NCI-H345 treated with DMSO at 0.1 percent for 48 hours (cell line): ENCODE data around the gene A1BG.
A peak's percentile ranks its signal among the peaks of the same experiment; 100 is the strongest.

Source experiments
- DNase-seq: peaks from one replicate; lab custom pipeline; 2025; ENCODE audit not compliant: unreplicated experiment; lab: John Stamatoyannopoulos, UW

A1BG gene

GRCh38 chr19:58352760-58353671, at the start of gene A1BG:
Gene A1BG, minus strand, starts transcription at chr19:58353492. Its CDS starts 55 bp downstream, at chr19:58353437.
- no peak for DNase-seq

GRCh38 chr19:58401840-58402421, 48.6 kb upstream of the A1BG start:
- DNase-seq, result no peak

- DNase-seq, result peak; percentile 94
These were observed 47.9 kb upstream of the A1BG start for GRCh38 chr19:58400916-58401839.

- peak; percentile 18 for DNase-seq
These were observed 47.1 kb upstream of the A1BG start for GRCh38 chr19:58400316-58400915.

DNA sequence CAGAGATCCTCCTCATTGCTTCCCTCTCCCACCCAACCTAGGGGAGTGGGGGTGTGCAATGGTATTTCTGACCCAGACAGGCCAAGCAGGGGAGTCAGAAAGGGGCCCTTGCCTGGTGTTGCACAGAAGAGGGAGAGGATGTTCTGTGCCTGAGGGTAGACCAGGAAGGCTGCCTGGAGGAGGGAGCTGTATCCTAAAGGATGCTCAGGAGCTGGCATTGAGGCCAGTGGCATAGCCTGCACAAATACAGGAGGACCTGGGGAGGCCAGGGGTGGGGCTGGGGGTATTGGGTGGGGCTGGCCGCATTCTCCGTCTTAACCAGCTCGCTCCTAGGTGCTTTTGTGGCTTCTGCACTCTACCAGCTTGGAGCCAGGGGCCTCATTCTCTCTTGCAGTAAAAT, 46.6 kb upstream of the A1BG start:
- no peak for DNase-seq

GRCh38 chr19:58398545-58398944, 45.3 kb upstream of the A1BG start:
- DNase-seq, result no peak

- DNase-seq, result no peak
These were observed 44.8 kb upstream of the A1BG start for GRCh38 chr19:58398087-58398486.

- no peak for DNase-seq
These were observed 44.3 kb upstream of the A1BG start for GRCh38 chr19:58397533-58398037.

DNA sequence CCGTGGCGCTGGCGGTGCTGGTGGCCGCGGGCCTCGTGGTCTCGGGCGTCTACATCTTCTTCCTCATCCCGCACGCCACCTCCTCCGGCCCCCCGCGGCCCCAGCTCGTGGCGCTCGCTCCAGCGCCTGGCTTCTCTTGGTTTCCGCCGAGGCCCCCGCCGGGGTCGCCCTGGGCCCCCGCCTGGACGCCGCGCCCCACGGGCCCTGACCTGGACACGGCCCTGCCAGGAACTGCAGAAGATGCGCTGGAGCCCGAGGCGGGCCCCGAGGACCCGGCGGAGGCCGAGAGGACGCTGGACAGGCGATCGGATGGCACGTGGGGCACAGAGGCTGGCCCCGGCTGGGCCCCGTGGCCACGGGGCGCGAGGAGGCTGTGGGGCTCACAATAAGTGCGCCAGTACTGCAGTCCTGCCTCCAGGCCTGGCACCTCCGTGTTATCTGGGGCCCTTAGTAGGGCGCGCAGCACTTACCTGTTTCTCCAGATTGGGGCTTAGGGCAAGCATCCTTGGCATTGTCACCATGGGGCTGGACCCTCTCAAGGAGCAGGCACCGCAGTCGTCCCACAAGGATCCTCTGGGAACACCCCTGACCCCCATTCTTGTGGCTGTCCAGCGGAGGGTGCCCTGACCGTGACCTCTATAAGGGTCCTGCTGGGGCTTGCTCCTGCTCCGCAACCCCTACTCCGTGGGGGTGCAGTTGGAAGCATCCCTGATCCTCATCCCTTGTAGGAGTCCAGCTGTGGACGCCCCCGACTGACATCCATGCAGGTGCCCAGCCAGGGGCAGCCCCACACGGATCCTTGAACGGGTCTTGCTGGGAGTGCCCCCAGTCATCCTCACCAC, 43.6 kb upstream of the A1BG start:
- no peak for DNase-seq

DNA sequence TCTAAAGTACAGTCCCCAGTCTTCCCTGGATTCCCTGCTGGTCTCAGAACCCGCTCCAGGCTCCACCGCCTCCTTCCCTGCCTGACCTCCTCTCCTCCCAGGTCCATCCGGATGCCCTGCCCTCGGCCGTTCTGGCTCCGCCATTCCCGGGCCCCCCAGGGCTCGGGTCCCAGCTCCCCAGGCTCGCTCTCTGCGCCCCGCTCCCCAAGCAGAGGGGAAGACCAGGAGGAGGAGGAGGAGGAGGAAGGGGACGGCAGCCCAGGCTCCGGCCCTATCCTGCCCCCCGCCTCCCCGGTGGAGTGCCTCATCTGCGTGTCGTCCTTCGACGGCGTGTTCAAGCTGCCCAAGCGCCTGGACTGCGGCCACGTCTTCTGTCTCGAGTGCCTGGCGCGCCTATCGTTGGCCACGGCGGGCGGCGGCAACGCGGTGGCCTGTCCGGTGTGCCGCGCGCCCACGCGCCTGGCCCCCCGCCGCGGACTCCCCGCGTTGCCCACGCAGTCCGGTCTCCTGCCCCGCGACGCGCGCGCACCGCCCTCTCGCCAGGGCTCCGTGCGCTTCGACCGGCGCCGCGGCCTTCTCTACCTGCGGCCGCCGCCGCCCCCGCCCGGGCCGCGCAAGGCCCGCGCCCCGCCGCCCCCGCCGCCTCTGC, 42.8 kb upstream of the A1BG start:
- no peak for DNase-seq

DNA sequence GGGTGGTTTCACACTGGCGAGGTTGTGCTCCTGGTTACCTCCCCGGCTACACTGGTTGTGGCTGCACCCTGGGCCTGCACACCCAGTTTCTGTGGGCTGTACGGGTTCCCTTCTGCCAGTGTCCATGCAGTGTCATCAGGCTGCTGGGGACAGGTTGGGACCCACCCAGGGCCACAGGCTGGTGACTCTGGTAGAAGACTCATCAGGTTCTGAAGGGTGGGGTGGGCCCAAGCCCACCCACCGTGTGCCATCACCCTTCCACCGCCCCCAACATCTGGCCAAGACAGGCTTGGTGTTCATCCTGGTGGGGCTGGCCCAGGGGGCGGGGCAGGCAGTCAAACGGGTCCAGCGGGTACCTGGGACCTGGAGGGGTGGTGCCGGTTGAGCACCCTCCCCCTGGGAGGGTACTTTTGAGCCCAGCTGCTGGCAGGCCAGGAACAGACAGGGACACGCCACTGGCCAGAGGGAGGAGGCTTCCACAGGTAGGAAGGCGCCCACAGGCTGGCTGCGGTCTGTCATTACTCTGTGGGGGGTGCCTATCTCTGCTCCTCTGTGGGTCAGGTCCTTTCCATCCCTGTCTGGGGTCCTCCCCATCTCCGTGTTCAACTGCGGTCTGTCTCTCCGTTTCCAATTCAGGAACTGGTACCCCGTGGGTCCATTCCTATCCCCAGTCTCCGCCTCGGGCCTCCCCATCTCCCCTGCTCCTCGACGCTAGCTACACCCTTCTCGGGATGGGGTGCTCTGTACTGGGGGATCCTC, 42.1 kb upstream of the A1BG start, which contains the start of gene RNF225:
TSS of gene RNF225 (plus strand) at position 437 of the 759 bp plus-strand sequence. CDS start 434 bp downstream, outside the sequence.
- DNase-seq, result no peak

DNA sequence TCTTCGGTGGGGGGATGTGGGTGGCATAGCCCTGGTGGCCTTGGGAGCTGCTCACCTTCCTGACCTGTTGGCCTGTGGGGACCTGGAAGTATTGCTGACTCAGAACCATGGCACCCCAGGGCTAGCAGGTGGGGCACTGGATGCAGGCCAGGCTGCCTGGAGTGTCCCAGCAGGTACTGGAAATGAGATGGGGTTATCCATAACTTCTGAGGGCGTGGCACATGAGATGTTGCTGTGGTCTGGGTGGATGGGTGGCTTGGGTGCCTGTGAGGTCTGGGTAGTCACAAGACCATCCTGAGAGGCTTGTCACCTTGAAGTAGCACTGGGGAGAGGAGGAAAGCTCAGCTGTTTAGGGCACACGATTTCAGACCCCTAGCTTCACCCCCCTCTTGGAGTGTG, 41.5 kb upstream of the A1BG start:
- DNase-seq, result no peak

DNA sequence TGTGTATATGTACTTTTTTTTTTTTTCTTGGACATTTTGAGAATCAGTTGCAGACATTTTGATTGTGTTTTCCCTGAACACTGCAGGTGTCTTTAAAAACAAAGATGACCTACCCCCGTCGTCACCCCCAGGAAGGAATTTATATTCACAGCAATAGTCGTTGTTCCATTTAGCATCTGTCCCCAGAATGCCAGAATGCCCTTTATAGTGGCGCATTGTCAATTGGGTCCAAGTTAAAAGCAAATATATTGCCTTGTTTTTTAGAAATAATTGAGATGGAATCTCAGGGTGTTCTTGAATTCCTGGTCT, 40.4 kb upstream of the A1BG start:
- DNase-seq, result no peak

DNA sequence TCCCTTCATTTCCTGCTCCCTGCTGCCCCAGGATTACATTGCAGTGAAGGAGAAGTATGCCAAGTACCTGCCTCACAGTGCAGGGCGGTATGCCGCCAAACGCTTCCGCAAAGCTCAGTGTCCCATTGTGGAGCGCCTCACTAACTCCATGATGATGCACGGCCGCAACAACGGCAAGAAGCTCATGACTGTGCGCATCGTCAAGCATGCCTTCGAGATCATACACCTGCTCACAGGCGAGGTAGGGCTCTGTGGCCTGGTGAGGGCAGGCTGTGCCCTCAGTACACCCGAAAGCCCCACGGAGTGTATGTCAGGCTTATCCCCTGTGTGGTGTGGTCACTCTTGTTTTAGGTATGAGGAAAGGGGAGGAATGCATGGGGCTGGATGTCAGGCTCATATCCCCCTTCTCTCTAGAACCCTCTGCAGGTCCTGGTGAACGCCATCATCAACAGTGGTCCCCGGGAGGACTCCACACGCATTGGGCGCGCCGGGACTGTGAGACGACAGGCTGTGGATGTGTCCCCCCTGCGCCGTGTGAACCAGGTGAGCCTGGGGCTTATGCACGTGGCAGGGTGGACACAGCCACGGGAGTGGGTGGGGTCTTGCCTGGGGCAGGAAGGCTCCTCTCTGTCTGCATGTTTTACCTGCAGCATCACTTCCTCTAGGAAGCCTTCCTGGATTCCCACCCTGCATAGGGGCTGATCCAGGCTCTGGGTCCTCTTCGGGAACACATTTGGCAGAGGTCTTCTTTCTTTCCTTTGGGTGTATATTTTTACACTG, 39.8 kb upstream of the A1BG start:
- DNase-seq, result no peak

DNA sequence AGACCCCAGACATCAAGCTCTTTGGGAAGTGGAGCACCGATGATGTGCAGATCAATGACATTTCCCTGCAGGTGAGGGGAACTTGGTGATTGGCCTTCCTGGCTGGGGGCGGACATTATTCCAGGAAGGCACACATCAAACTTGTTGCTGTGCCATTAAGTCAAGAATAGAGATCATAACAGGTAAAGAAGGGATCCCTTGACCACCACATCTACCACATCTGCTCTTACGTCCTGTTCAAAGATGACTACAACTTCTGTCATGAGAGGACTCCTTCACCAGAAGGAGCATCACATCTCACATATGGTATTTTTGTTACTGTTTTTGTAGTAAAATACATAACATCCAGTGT, 34.9 kb upstream of the A1BG start:
- no peak for DNase-seq

GRCh38 chr19:58387338-58388174, 34.3 kb upstream of the A1BG start:
- DNase-seq, result no peak
